Vagina (tissue), 2 donors: ENCODE measurements around the gene HOXB1. TPM values are rescaled to one million over a fixed set of nuclear protein-coding genes. Genes with fewer than 3 reads are reported as not detected.

Experiments
- DNase-seq, 2 donors: peaks; one replicate each; pipeline ENCODE4 v3.0.0-alpha.2; 2017; ENCODE audit errors: extremely low spot score in 2 of 2
- H3K27ac ChIP-seq: fragments of 200-600 bp; sonication (generic); one replicate; pipeline ENCODE4 v1.5.1; 2019
- H3K27me3 ChIP-seq: fragments of 200-600 bp; sonication (generic); one replicate; pipeline ENCODE4 v1.5.1; 2019
- H3K36me3 ChIP-seq, 2 donors: fragments of 200-600 bp; sonication (generic); one replicate each; pipeline ENCODE4 v1.5.1; 2017 to 2019
- H3K4me1 ChIP-seq: fragments of 200-600 bp; sonication (generic); one replicate; pipeline ENCODE4 v1.5.1; 2019
- H3K4me3 ChIP-seq, 2 donors: fragments of 200-600 bp; sonication (generic); 1 replicate in 1 of 2; 2 replicates in 1 of 2; pipeline ENCODE4 v1.5.1; 2016 to 2019
- H3K9me3 ChIP-seq: fragments of 200-600 bp; sonication (generic); one replicate; pipeline ENCODE4 v1.5.1; 2019
- CTCF ChIP-seq, 3 experiments: fragments of 450-650 bp in 2 of 3; fragments of 200-600 bp in 1 of 3; sonication (generic) in 1 of 3; IDR thresholded peaks; one replicate each; pipeline ENCODE4 v1.5.1; 2017 to 2019; ENCODE audit warnings: antibody characterized with exemption in 3 of 3, mild to moderate bottlenecking in 2 of 3, moderate library complexity in 2 of 3
- POLR2A ChIP-seq, 2 donors: fragments of 450-650 bp; IDR thresholded peaks; one replicate each; pipeline ENCODE4 v1.6.1; 2017; ENCODE audit warnings: antibody characterized with exemption in 2 of 2, mild to moderate bottlenecking in 2 of 2, moderate library complexity in 2 of 2
- POLR2AphosphoS5 ChIP-seq, 2 donors: sonication (generic); formaldehyde crosslinking; IDR thresholded peaks; one replicate each; pipeline ENCODE4 v1.9.0; 2017; ENCODE audit warnings: antibody characterized with exemption in 2 of 2, mild to moderate bottlenecking in 2 of 2, low read depth in 1 of 2; ENCODE audit not compliant: insufficient read depth in 1 of 2
- intact Hi-C: fragments of 100-400 bp; cut with DNase I; formaldehyde crosslinking; loops from one replicate; pipeline ENCODE4 v1.15.1; 2023
- total RNA-seq: library from RNA; depleted of rRNA; stranded (reverse); fragments of >200 nt; gene quantifications from one replicate; pipeline ENCODE4 v1.2.3, GENCODE V29; 2016

Gene HOXB1
- total RNA-seq, 1 donor from 2014 or later: not detected

- Histone ChIP-seq H3K4me1 (peaks cover 12% of the 10 kb centered on the region), H3K27ac (no peak overlapping the region), H3K36me3 (no peaks in the 10 kb centered on the region), H3K27me3 (no peaks in the 10 kb centered on the region), H3K4me3 (no peak overlapping the region), H3K9me3 (no peaks in the 10 kb centered on the region)
- DNase-seq: no peak
- intact Hi-C loops: no loop called here
- TF ChIP-seq CTCF (IDR thresholded peaks at IDR 0.05) (no peak), POLR2AphosphoS5 (IDR thresholded peaks at IDR 0.05; ENCODE audit: insufficient read depth in 1 of 2, low read depth in 1 of 2) (no peak), POLR2A (IDR thresholded peaks at IDR 0.05) (no peak)
Observed at GRCh38 chr17:48488548-48489106, 42.2 kb downstream of the HOXB1 start.

GRCh38 chr17:48487221-48487620 is 43.6 kb downstream of the HOXB1 start:
- no peak for TF ChIP-seq POLR2AphosphoS5 (IDR thresholded peaks at IDR 0.05; ENCODE audit: insufficient read depth in 1 of 2, low read depth in 1 of 2)
- TF ChIP-seq CTCF (IDR thresholded peaks at IDR 0.05): no peak
- no peak for TF ChIP-seq POLR2A (IDR thresholded peaks at IDR 0.05)
- intact Hi-C loops: no loop called here
- Histone ChIP-seq H3K36me3 (no peaks in the 10 kb centered on the region), H3K27me3 (no peaks in the 10 kb centered on the region), H3K9me3 (no peaks in the 10 kb centered on the region), H3K27ac (no peak overlapping the region), H3K4me1 (peaks cover under 1% of the 10 kb centered on the region), H3K4me3 (no peak overlapping the region)
- DNase-seq: no peak

- Histone ChIP-seq H3K27ac (no peak overlapping the region), H3K36me3 (no peaks in the 10 kb centered on the region), H3K27me3 (no peaks in the 10 kb centered on the region), H3K9me3 (no peaks in the 10 kb centered on the region), H3K4me1 (no peaks in the 10 kb centered on the region), H3K4me3 (no peak overlapping the region)
- no peak for DNase-seq
- intact Hi-C loops: no loop called here
- TF ChIP-seq POLR2A (IDR thresholded peaks at IDR 0.05) (no peak), CTCF (IDR thresholded peaks at IDR 0.05) (no peak), POLR2AphosphoS5 (IDR thresholded peaks at IDR 0.05; ENCODE audit: insufficient read depth in 1 of 2, low read depth in 1 of 2) (no peak)
Observed at GRCh38 chr17:48486557-48486956, 44.3 kb downstream of the HOXB1 start.

- no peak for DNase-seq
- TF ChIP-seq POLR2AphosphoS5 (IDR thresholded peaks at IDR 0.05; ENCODE audit: insufficient read depth in 1 of 2, low read depth in 1 of 2) (no peak), POLR2A (IDR thresholded peaks at IDR 0.05) (no peak), CTCF (IDR thresholded peaks at IDR 0.05) (no peak)
- Histone ChIP-seq H3K9me3 (no peaks in the 10 kb centered on the region), H3K27ac (no peak overlapping the region), H3K36me3 (no peaks in the 10 kb centered on the region), H3K27me3 (no peaks in the 10 kb centered on the region), H3K4me1 (no peaks in the 10 kb centered on the region), H3K4me3 (no peak overlapping the region)
- intact Hi-C loops: no loop called here
Observed at GRCh38 chr17:48484850-48485249, 46.0 kb downstream of the HOXB1 start.

- no peaks in the 10 kb centered on the region for H3K27me3 ChIP-seq
- H3K4me3 ChIP-seq: no peak overlapping the region
- intact Hi-C loops: no loop called here
- no peaks in the 10 kb centered on the region for H3K4me1 ChIP-seq
- TF ChIP-seq POLR2A (IDR thresholded peaks at IDR 0.05): no peak
- TF ChIP-seq POLR2AphosphoS5 (IDR thresholded peaks at IDR 0.05; ENCODE audit: insufficient read depth in 1 of 2, low read depth in 1 of 2): no peak
- no peak for TF ChIP-seq CTCF (IDR thresholded peaks at IDR 0.05)
- no peaks in the 10 kb centered on the region for H3K9me3 ChIP-seq
- no peak overlapping the region for H3K27ac ChIP-seq
- DNase-seq: no peak
- no peaks in the 10 kb centered on the region for H3K36me3 ChIP-seq
Observed at GRCh38 chr17:48484256-48484655, 46.6 kb downstream of the HOXB1 start.
